ENCODE data around the gene RFX4. TPM values are rescaled to one million over a fixed set of nuclear protein-coding genes. Genes with fewer than 3 reads are reported as not detected.

The RFX4 gene
- total RNA-seq, 1 experiment from 2014 or later = not detected

DNA sequence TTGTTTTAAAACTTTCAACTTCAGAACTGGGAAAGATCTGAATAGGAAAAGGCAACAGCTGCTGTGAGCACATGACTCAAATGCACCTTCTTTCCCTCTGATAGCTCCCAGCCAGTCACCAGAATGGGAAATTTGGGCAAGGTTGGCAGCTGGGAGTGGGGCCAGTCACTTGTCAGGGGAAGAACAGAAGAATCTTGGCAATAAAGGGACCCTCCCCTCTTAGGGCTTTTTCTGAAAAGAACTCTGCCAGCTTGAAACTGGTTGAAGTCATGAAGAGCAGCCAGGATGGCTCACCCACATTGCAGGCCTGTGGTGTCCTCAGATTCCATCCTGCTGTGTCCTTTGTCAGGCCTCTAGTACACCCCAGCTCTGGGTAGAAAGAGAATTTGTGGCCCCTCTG lies 181.4 kb downstream of the RFX4 start:
- no peak for DNase-seq (ENCODE audit: low spot score)
- no TSS peak for BruUV-seq (replicated peaks)
- Histone ChIP-seq H3K9me3 (ENCODE audit: low read depth, low read length, poor library complexity, severe bottlenecking) (no peaks in the 10 kb centered on the region), H3K27me3 (replicated peaks; ENCODE audit: insufficient read depth, low read depth, low read length, poor library complexity) (no peaks in the 10 kb centered on the region), H3K4me1 (ENCODE audit: insufficient read depth, low read length, poor library complexity, severe bottlenecking) (peaks cover 38% of the 10 kb centered on the region), H3K36me3 (ENCODE audit: insufficient read depth, low read length, poor library complexity, severe bottlenecking) (no peaks in the 10 kb centered on the region), H3K4me3 (ENCODE audit: low read depth, low read length, poor library complexity, severe bottlenecking) (no peak overlapping the region), H3K27ac (ENCODE audit: low read depth, low read length, poor library complexity, severe bottlenecking) (no peak overlapping the region)
- intact Hi-C loops (cut with micrococcal nuclease; ENCODE audit: unreplicated experiment) = no loop called here
- TF ChIP-seq EZH2 (IDR thresholded peaks at IDR 0.05; ENCODE audit: borderline replicate concordance, low read depth, low read length, poor library complexity, severe bottlenecking) = no peak
- TF ChIP-seq, protein P1, sequence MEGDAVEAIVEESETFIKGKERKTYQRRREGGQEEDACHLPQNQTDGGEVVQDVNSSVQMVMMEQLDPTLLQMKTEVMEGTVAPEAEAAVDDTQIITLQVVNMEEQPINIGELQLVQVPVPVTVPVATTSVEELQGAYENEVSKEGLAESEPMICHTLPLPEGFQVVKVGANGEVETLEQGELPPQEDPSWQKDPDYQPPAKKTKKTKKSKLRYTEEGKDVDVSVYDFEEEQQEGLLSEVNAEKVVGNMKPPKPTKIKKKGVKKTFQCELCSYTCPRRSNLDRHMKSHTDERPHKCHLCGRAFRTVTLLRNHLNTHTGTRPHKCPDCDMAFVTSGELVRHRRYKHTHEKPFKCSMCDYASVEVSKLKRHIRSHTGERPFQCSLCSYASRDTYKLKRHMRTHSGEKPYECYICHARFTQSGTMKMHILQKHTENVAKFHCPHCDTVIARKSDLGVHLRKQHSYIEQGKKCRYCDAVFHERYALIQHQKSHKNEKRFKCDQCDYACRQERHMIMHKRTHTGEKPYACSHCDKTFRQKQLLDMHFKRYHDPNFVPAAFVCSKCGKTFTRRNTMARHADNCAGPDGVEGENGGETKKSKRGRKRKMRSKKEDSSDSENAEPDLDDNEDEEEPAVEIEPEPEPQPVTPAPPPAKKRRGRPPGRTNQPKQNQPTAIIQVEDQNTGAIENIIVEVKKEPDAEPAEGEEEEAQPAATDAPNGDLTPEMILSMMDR (conservative IDR thresholded peaks at IDR 0.05; ENCODE audit: low read depth, low read length) = no peak
- POLR2A ChIA-PET (ENCODE audit: low non-redundant PET) = no interaction called here
- CTCF ChIA-PET = no interaction called here

DNA sequence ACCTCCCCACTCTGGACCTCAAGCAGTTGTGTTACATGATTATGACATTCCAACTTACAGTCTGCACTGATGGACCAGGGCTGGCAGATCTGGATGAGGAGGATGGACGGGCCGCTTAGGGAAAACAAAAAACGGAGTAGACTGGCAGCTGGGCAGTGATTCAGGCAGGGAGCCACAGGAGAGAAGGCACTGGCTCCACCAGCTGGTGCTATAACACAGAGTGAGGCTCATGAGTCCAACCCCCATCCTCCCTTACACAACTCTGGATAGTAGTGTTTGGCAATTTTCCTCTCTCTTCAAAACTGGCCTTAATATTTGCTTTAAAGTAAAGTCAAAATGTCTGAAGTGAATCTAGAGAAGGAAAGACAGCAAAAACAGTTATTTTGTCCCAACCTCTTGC lies 181.9 kb downstream of the RFX4 start:
- Histone ChIP-seq H3K27ac (ENCODE audit: low read depth, low read length, poor library complexity, severe bottlenecking) (no peak overlapping the region), H3K27me3 (replicated peaks; ENCODE audit: insufficient read depth, low read depth, low read length, poor library complexity) (no peaks in the 10 kb centered on the region), H3K9me3 (ENCODE audit: low read depth, low read length, poor library complexity, severe bottlenecking) (no peaks in the 10 kb centered on the region), H3K36me3 (ENCODE audit: insufficient read depth, low read length, poor library complexity, severe bottlenecking) (no peaks in the 10 kb centered on the region), H3K4me1 (ENCODE audit: insufficient read depth, low read length, poor library complexity, severe bottlenecking) (peaks cover 36% of the 10 kb centered on the region), H3K4me3 (ENCODE audit: low read depth, low read length, poor library complexity, severe bottlenecking) (no peak overlapping the region)
- ChIA-PET POLR2A (ENCODE audit: low non-redundant PET) (no interaction called here), CTCF (no interaction called here)
- DNase-seq (ENCODE audit: low spot score) = no peak
- BruUV-seq (replicated peaks) = no TSS peak
- intact Hi-C loops (cut with micrococcal nuclease; ENCODE audit: unreplicated experiment) = no loop called here
- TF ChIP-seq, protein P1 (conservative IDR thresholded peaks at IDR 0.05; ENCODE audit: low read depth, low read length) = no peak

DNA sequence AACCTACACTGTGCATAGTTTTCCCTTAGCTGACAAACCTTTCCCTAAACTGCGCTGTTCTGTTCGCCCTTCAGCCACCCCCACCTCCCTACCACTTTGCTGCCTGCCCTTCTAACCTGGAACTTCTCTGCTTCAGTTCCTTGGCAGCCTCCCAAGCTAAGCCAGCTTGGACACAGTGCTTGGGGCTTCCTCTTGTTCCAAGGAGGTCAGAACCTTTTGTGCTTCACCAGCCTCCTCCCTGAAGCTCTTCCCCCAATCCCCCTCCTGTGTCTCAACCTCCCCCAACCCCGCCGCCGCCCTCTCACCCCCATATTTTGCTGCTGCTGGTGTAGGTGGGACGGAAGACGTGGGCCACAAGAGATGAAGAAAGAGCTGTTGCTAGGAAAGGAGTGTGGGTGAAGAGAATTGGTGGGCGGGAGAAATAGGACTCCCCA lies 183.6 kb downstream of the RFX4 start:
- ChIA-PET POLR2A (ENCODE audit: low non-redundant PET) (interaction anchor here (0.6 kb wide), 1 partner anchor 1355 kb away, joined by 5 read pairs; no protein-coding TSS in a partner anchor), CTCF (no interaction called here)
- Histone ChIP-seq H3K9me3 (ENCODE audit: low read depth, low read length, poor library complexity, severe bottlenecking) (no peaks in the 10 kb centered on the region), H3K36me3 (ENCODE audit: insufficient read depth, low read length, poor library complexity, severe bottlenecking) (no peaks in the 10 kb centered on the region), H3K27ac (ENCODE audit: low read depth, low read length, poor library complexity, severe bottlenecking) (no peak overlapping the region), H3K4me3 (ENCODE audit: low read depth, low read length, poor library complexity, severe bottlenecking) (no peak overlapping the region), H3K4me1 (ENCODE audit: insufficient read depth, low read length, poor library complexity, severe bottlenecking) (peaks cover 33% of the 10 kb centered on the region), H3K27me3 (replicated peaks; ENCODE audit: insufficient read depth, low read depth, low read length, poor library complexity) (no peaks in the 10 kb centered on the region)
- DNase-seq (ENCODE audit: low spot score) = no peak
- no TSS peak for BruUV-seq (replicated peaks)
- TF ChIP-seq, protein P1 (conservative IDR thresholded peaks at IDR 0.05; ENCODE audit: low read depth, low read length) = no peak
- TF ChIP-seq EZH2 (IDR thresholded peaks at IDR 0.05; ENCODE audit: borderline replicate concordance, low read depth, low read length, poor library complexity, severe bottlenecking) = no peak
- intact Hi-C loops (cut with micrococcal nuclease; ENCODE audit: unreplicated experiment) = no loop called here

All from A673 (cell line).